Measurements from ENCODE around the gene IP6K2.
A peak's percentile ranks its signal among the peaks of the same experiment; 100 is the strongest.

Gene IP6K2

GRCh38 chr3:48692551-48692950 lies 24.5 kb downstream of the IP6K2 start:
- peak in 7 of 56 donors; percentile 5 to 60 (median 20) for DNase-seq

- no peak for DNase-seq
Observed at GRCh38 chr3:48690846-48691458, 26.1 kb downstream of the IP6K2 start.

GRCh38 chr3:48689384-48689783 lies 27.6 kb downstream of the IP6K2 start:
- no peak for DNase-seq

- DNase-seq: no peak
Observed at GRCh38 chr3:48688737-48689075, 28.3 kb downstream of the IP6K2 start.

- no peak for DNase-seq
Observed at GRCh38 chr3:48688032-48688736, 28.8 kb downstream of the IP6K2 start.

- DNase-seq: no peak
Observed at GRCh38 chr3:48687220-48687678, 29.8 kb downstream of the IP6K2 start.

GRCh38 chr3:48686538-48687219 lies 30.3 kb downstream of the IP6K2 start:
- DNase-seq: no peak

GRCh38 chr3:48685603-48686511 lies 31.2 kb downstream of the IP6K2 start, which contains the start of gene NCKIPSD:
NCKIPSD (minus strand) TSS chr3:48685915; CDS start chr3:48685807, 108 bp downstream.
- peak in 53 of 56 donors; percentile 39 to 92 (median 75) for DNase-seq

- DNase-seq: no peak
Observed at GRCh38 chr3:48685293-48685602, 31.8 kb downstream of the IP6K2 start.

GRCh38 chr3:48684480-48685143 lies 32.4 kb downstream of the IP6K2 start:
- DNase-seq: peak in 5 of 56 donors; percentile 6 to 33 (median 17)

GRCh38 chr3:48684054-48684349 lies 33.0 kb downstream of the IP6K2 start:
- DNase-seq: peak in 1 of 56 donors; percentile 12

GRCh38 chr3:48682786-48683185 lies 34.2 kb downstream of the IP6K2 start:
- DNase-seq: no peak

GRCh38 chr3:48681974-48682610 lies 34.9 kb downstream of the IP6K2 start:
- no peak for DNase-seq

GRCh38 chr3:48681541-48681880 lies 35.5 kb downstream of the IP6K2 start:
- no peak for DNase-seq

GRCh38 chr3:48680811-48681540 lies 36.0 kb downstream of the IP6K2 start:
- no peak for DNase-seq

- DNase-seq: no peak
Observed at GRCh38 chr3:48679411-48680391, 37.3 kb downstream of the IP6K2 start.

- no peak for DNase-seq
Observed at GRCh38 chr3:48678566-48679380, 38.2 kb downstream of the IP6K2 start.

GRCh38 chr3:48678056-48678455 lies 39.0 kb downstream of the IP6K2 start:
- no peak for DNase-seq
